K562 (cell line): ENCODE results near the gene ANTXRL. TPM values are rescaled to one million over a fixed set of nuclear protein-coding genes. Genes with fewer than 3 reads are reported as not detected.

Experiments used
- ATAC-seq: fragments of 200-7000 bp; cut with Tn5 transposase; 3 replicates; pipeline ENCODE4 v1.9.1; 2020; ENCODE audit warnings: moderate library complexity
- BruUV-seq: library from RNA; stranded (reverse); fragments of 400-500 nt; replicated peaks from 2 replicates; lab custom pipeline; 2021; lab: Mats Ljungman, UMichigan
- CTCF ChIA-PET: fragments of 300-600 bp; formaldehyde crosslinking; extraction: SDS; loops from one replicate; lab custom pipeline; 2021; ENCODE audit warnings: low intra/inter-chr PET ratio; lab: Yijun Ruan, JAX
- POLR2A ChIA-PET: fragments of 300-600, 350-650 bp; sonication (Branson Sonifier 250); formaldehyde crosslinking; extraction: SDS; loops from one replicate; lab custom pipeline; 2021; ENCODE audit warnings: antibody characterized with exemption, inconsistent platforms; lab: Yijun Ruan, JAX
- DNase-seq, 4 experiments: peaks; one replicate each; pipeline versions ENCODE4 v3.0.0 to v3.0.0-alpha.2; 2011 to 2018; ENCODE audit warnings: low spot score in 3 of 4, mixed read lengths in 3 of 4; ENCODE audit errors: extremely low read depth in 1 of 4
- FAIRE-seq: peaks from 2 replicates; lab custom pipeline; 2011; peaks lifted over from hg19 to GRCh38; lab: Jason Lieb, UNC
- H2AFZ ChIP-seq: 2 replicates; pipeline ENCODE4 v1.6.0; 2011; ENCODE audit warnings: low read depth, low read length, control low read depth, inconsistent platforms
- H3K27ac ChIP-seq: fragments of 200-600 bp; 3 replicates; pipeline ENCODE4 v1.8.0; 2011; ENCODE audit warnings: low read depth, mild to moderate bottlenecking, control low read depth, inconsistent platforms, low read length, moderate library complexity, mixed read lengths; ENCODE audit errors: extremely low read depth
- H3K27me3 ChIP-seq, 2 experiments: fragments of 300-600 bp in 1 of 2; 2 replicates in 1 of 2; 3 replicates in 1 of 2; pipeline versions ENCODE4 v1.6.0 to v1.8.0; 2011; ENCODE audit warnings: inconsistent platforms in 2 of 2, low read length in 2 of 2, mild to moderate bottlenecking in 1 of 2, mixed read lengths in 1 of 2, moderate library complexity in 1 of 2; ENCODE audit not compliant: control insufficient read depth in 2 of 2, insufficient read depth in 2 of 2
- H3K36me3 ChIP-seq: fragments of 300-600 bp; 3 replicates; pipeline ENCODE4 v1.8.0; 2011; ENCODE audit warnings: mild to moderate bottlenecking, low read length, inconsistent platforms; ENCODE audit not compliant: control insufficient read depth, insufficient read depth
- H3K4me1 ChIP-seq, 2 experiments: fragments of 200-600 bp in 1 of 2; replicated peaks in 1 of 2; 2 replicates in 1 of 2; 3 replicates in 1 of 2; pipeline versions ENCODE4 v1.5.1 to v1.8.0; 2011; ENCODE audit warnings: inconsistent platforms in 2 of 2, low read length in 2 of 2, mild to moderate bottlenecking in 1 of 2, mixed read lengths in 1 of 2, moderate library complexity in 1 of 2; ENCODE audit not compliant: control insufficient read depth in 2 of 2, insufficient read depth in 2 of 2
- H3K4me2 ChIP-seq: 2 replicates; pipeline ENCODE4 v1.6.1; 2011; ENCODE audit warnings: low read length, control low read depth, inconsistent platforms, mixed read lengths; ENCODE audit not compliant: insufficient read depth
- H3K4me3 ChIP-seq: fragments of 200-600 bp; sonication (generic), shearing (Covaris generic); 2 replicates; pipeline ENCODE4 v1.5.1; 2016; ENCODE audit warnings: control low read depth, inconsistent platforms
- H3K79me2 ChIP-seq: fragments of 200-600 bp; 3 replicates; pipeline ENCODE4 v1.8.0; 2011; ENCODE audit warnings: low read length, inconsistent platforms; ENCODE audit not compliant: control insufficient read depth, insufficient read depth
- H3K9ac ChIP-seq, 2 experiments: 2 replicates each; pipeline versions ENCODE4 v1.6.0 to v1.6.1; 2011; ENCODE audit warnings: low read depth in 2 of 2, low read length in 2 of 2, control low read depth in 1 of 2, inconsistent platforms in 1 of 2, mild to moderate bottlenecking in 1 of 2, mixed read lengths in 1 of 2; ENCODE audit not compliant: insufficient read depth in 1 of 2
- H3K9me1 ChIP-seq: one replicate; pipeline ENCODE4 v1.6.0; 2011; ENCODE audit warnings: inconsistent platforms, mild to moderate bottlenecking, low read length, moderate library complexity; ENCODE audit not compliant: control insufficient read depth, insufficient read depth
- H3K9me3 ChIP-seq: replicated peaks from 2 replicates; pipeline ENCODE4 v1.5.1; 2011; ENCODE audit warnings: low read depth, low read length, inconsistent platforms; ENCODE audit not compliant: control insufficient read depth, insufficient read depth
- H4K20me1 ChIP-seq: replicated peaks from 2 replicates; pipeline ENCODE4 v1.6.1; 2011; ENCODE audit warnings: low read length, inconsistent platforms, mixed read lengths; ENCODE audit not compliant: control insufficient read depth, insufficient read depth
- CTCF ChIP-seq, 3 experiments: IDR thresholded peaks in 2 of 3; conservative IDR thresholded peaks in 1 of 3; 2 replicates each; pipeline ENCODE4 v1.5.1; 2011 to 2012; ENCODE audit warnings: low read length in 3 of 3, mild to moderate bottlenecking in 3 of 3, control low read depth in 2 of 3, improper control_type of control experiment in 1 of 3, inconsistent platforms in 1 of 3, low read depth in 1 of 3, mixed read lengths in 1 of 3, moderate library complexity in 1 of 3; ENCODE audit not compliant: insufficient read depth in 2 of 3
- FOXP1 ChIP-seq: sonication (generic); formaldehyde crosslinking; IDR thresholded peaks from 2 replicates; pipeline ENCODE4 v1.8.0; 2022; ENCODE audit warnings: mild to moderate bottlenecking, missing genetic modification reagents
- KLF13 ChIP-seq: fragments of 450-650 bp; IDR thresholded peaks from 2 replicates; pipeline ENCODE4 v1.6.1; 2016; ENCODE audit warnings: missing genetic modification characterization, low read depth, mild to moderate bottlenecking, missing compliant biosample characterization, moderate library complexity, borderline replicate concordance
- LEF1 ChIP-seq: fragments of 450-650 bp; IDR thresholded peaks from 2 replicates; pipeline ENCODE4 v1.6.1; 2016; ENCODE audit warnings: mild to moderate bottlenecking
- NR0B1 ChIP-seq: fragments of 450-650 bp; IDR thresholded peaks from one replicate; pipeline ENCODE4 v1.6.1; 2018; ENCODE audit warnings: mild to moderate bottlenecking, moderate library complexity; ENCODE audit not compliant: partially characterized antibody
- REST ChIP-seq, 2 experiments: fragments of 450-650 bp; formaldehyde crosslinking in 1 of 2; IDR thresholded peaks; 2 replicates each; pipeline versions ENCODE4 v1.4.0 to v1.6.1; 2014 to 2020; ENCODE audit warnings: mild to moderate bottlenecking in 2 of 2, borderline replicate concordance in 1 of 2, low read depth in 1 of 2
- SRSF9 ChIP-seq: fragments of 200-400 bp; formaldehyde crosslinking; IDR thresholded peaks from 2 replicates; pipeline ENCODE4 v1.6.1; 2017; ENCODE audit warnings: low read depth, low read length, borderline replicate concordance
- ZBED1 ChIP-seq: IDR thresholded peaks from 2 replicates; pipeline ENCODE4 v1.6.1; 2014
- ZNF253 ChIP-seq: fragments of 250-450 bp; sonication (Bioruptor Pico); conservative IDR thresholded peaks from 2 replicates; pipeline ENCODE4 v1.6.1; 2021; ENCODE audit warnings: mild to moderate bottlenecking
- WGBS: fragments of 100-300 bp; shearing (Covaris generic); methylation state at CpG from one replicate; pipeline ENCODE4 v1.1.6; 2016; ENCODE audit warnings: low coverage, mixed read lengths; ENCODE audit not compliant: insufficient coverage; ENCODE audit errors: missing lambda C conversion rate; 5-methylcytosine and 5-hydroxymethylcytosine counted together
- in situ Hi-C: fragments of 300-500 bp; cut with MboI; formaldehyde crosslinking; loops from 4 replicates; pipeline ENCODE4 v1.15.0; 2018; ENCODE audit warnings: inconsistent platforms, mixed read lengths
- intact Hi-C: fragments of 100-400 bp; cut with micrococcal nuclease; formaldehyde crosslinking; loops from 2 replicates; pipeline ENCODE4 v1.14.2; 2022
- polyA plus RNA-seq, 8 experiments: library from polyadenylated mRNA; depleted of rRNA in 4 of 8; stranded (reverse) in 5 of 8; unstranded in 3 of 8; fragments of >200 nt; fragmentation: Nextera tagmentation in 2 of 8; fragmentation: Illumina TruSeq in 1 of 8; extraction: Ambion mirVana in 2 of 8; extraction: Trizol in 1 of 8; gene quantifications; 2 replicates each; pipeline versions ENCODE4 v1.2.1 to v1.2.3, GENCODE V29; 2011 to 2014; ENCODE audit warnings: inconsistent platforms in 1 of 8, missing spikeins in 1 of 8
- total RNA-seq, 7 experiments: library from RNA; depleted of rRNA in 6 of 7; stranded (reverse); fragments of >200 nt in 6 of 7; fragmentation: Illumina TruSeq in 2 of 7; extraction: Trizol in 2 of 7; gene quantifications; 2 replicates each; pipeline versions ENCODE4 v1.2.1 to v1.2.3, GENCODE V29; 2011 to 2021; ENCODE audit warnings: low replicate concordance in 1 of 7

The ANTXRL gene
- total and polyA plus RNA-seq, 9 of the 15 experiments (the other 6 are each of a cell fraction or from before 2014, with no cell fraction given) = not detected

- no peak overlapping the region for H3K4me2 ChIP-seq
- BruUV-seq = no TSS peak
- H3K4me3 ChIP-seq = no peak overlapping the region
- peak in 3 of 4 experiments; percentile 41 to 48 (median 48) for DNase-seq
- no peaks in the 10 kb centered on the region for H3K36me3 ChIP-seq
- peaks cover 6% of the 10 kb centered on the region for H4K20me1 ChIP-seq
- peak; percentile 72 for ATAC-seq
- no peak overlapping the region for H3K27ac ChIP-seq
- intact Hi-C loops (loop anchor here (5.0 kb wide), 1 partner anchor 98 kb away; no protein-coding TSS in a partner anchor), in situ Hi-C loops (no loop called here)
- 0% methylated on average over 1 of the region's 1 CpG for WGBS
- H3K4me1 ChIP-seq = no peaks in the 10 kb centered on the region
- H2AFZ ChIP-seq = no peak overlapping the region
- H3K9ac ChIP-seq = no peak overlapping the region
- ChIA-PET CTCF (interaction anchor here (1.3 kb wide), 1 partner anchor 1090 kb away, joined by 5 read pairs; no protein-coding TSS in a partner anchor), POLR2A (no interaction called here)
- no peaks in the 10 kb centered on the region for H3K9me3 ChIP-seq
- H3K27me3 ChIP-seq = peaks cover 0 to 33% of the 10 kb centered on the region in 2 experiments; a peak in 2 of 5 replicates
- FAIRE-seq = no peak
- H3K9me1 ChIP-seq = no peaks in the 10 kb centered on the region
- no peaks in the 10 kb centered on the region for H3K79me2 ChIP-seq
- TF ChIP-seq SRSF9 (no peak), KLF13 (tag) (no peak), CTCF (IDR thresholded peaks at IDR 0.05 in 2 of 3, conservative IDR thresholded peaks at IDR 0.05 in 1 of 3; ENCODE audit: insufficient read depth in 2 of 3, low read depth in 1 of 3, low read length in 3 of 3) (peak; percentile 40 to 59 (median 40); a peak in 3 of 6 replicates), LEF1 (no peak), FOXP1 (CRISPR knock-in tag) (no peak), NR0B1 (no peak), ZNF253 (CRISPR knock-in tag) (no peak), ZBED1 (no peak), REST (IDR thresholded peaks at IDR 0.05; ENCODE audit: borderline replicate concordance) (peak; percentile 5; the same call in 1 of the 2 replicates), REST (CRISPR knock-in tag; IDR thresholded peaks at IDR 0.05; ENCODE audit: low read depth) (no peak)
Measured at GRCh38 chr10:46325021-46325420, 38.2 kb downstream of the ANTXRL start.
